SK-N-SH treated with all-trans-retinoic acid at 6 μM for 48 hours (cell line): ENCODE results near the gene SPATA45.

Experiments
- ATAC-seq: fragments of 200-7000 bp; cut with Tn5 transposase; 3 replicates; pipeline ENCODE4 v1.9.1; 2020; ENCODE audit warnings: mild to moderate bottlenecking, moderate library complexity
- ARNTL ChIP-seq: fragments of 450-650 bp; formaldehyde crosslinking; IDR thresholded peaks from 2 replicates; pipeline ENCODE4 v1.5.0; 2020; ENCODE audit warnings: low read depth, mild to moderate bottlenecking, moderate library complexity, borderline replicate concordance
- BACH2 ChIP-seq: fragments of 250-450 bp; sonication (Bioruptor Pico); IDR thresholded peaks from 2 replicates; pipeline ENCODE4 v1.9.0; 2021; ENCODE audit warnings: mild to moderate bottlenecking, borderline replicate concordance
- CSDC2 ChIP-seq: fragments of 250-450 bp; sonication (Bioruptor Pico); IDR thresholded peaks from 2 replicates; pipeline ENCODE4 v1.5.0; 2020; ENCODE audit warnings: mild to moderate bottlenecking, moderate library complexity
- ESRRG ChIP-seq: fragments of 250-450 bp; sonication (Bioruptor Pico); IDR thresholded peaks from 2 replicates; pipeline ENCODE4 v1.6.1; 2021; ENCODE audit warnings: mild to moderate bottlenecking
- OSR1 ChIP-seq: fragments of 250-450 bp; sonication (Bioruptor Pico); IDR thresholded peaks from 2 replicates; pipeline ENCODE4 v1.8.0; 2022; ENCODE audit warnings: moderate library complexity, mild to moderate bottlenecking, inconsistent platforms
- PPARA ChIP-seq: fragments of 250-450 bp; sonication (Bioruptor Pico); IDR thresholded peaks from 2 replicates; pipeline ENCODE4 v1.5.0; 2020; ENCODE audit warnings: mild to moderate bottlenecking, borderline replicate concordance
- RARB ChIP-seq: fragments of 250-450 bp; sonication (Bioruptor Pico); IDR thresholded peaks from 2 replicates; pipeline ENCODE4 v1.8.0; 2021; ENCODE audit warnings: mild to moderate bottlenecking, moderate library complexity
- SNAI2 ChIP-seq: fragments of 250-450 bp; sonication (Bioruptor Pico); IDR thresholded peaks from 2 replicates; pipeline ENCODE4 v1.5.0; 2020; ENCODE audit warnings: mild to moderate bottlenecking, moderate library complexity
- TCF4 ChIP-seq: fragments of 250-450 bp; sonication (Bioruptor Pico); IDR thresholded peaks from 2 replicates; pipeline ENCODE4 v1.8.0; 2021; ENCODE audit warnings: mild to moderate bottlenecking, moderate library complexity, borderline replicate concordance
- TOX ChIP-seq: fragments of 250-450 bp; sonication (Bioruptor Pico); IDR thresholded peaks from 2 replicates; pipeline ENCODE4 v1.8.0; 2021; ENCODE audit warnings: mild to moderate bottlenecking, moderate library complexity, borderline replicate concordance
- ZC3H10 ChIP-seq: fragments of 250-450 bp; sonication (Bioruptor Pico); IDR thresholded peaks from 2 replicates; pipeline ENCODE4 v1.5.1; 2021; ENCODE audit warnings: mild to moderate bottlenecking, moderate library complexity
- ZFP3 ChIP-seq: fragments of 250-450 bp; sonication (Bioruptor Pico); IDR thresholded peaks from 2 replicates; pipeline ENCODE4 v1.5.0; 2020; ENCODE audit warnings: mild to moderate bottlenecking, moderate library complexity
- ZFP30 ChIP-seq: fragments of 450-650 bp; formaldehyde crosslinking; IDR thresholded peaks from 2 replicates; pipeline ENCODE4 v1.5.0; 2022; ENCODE audit warnings: mild to moderate bottlenecking, moderate library complexity
- ZNF565 ChIP-seq: fragments of 450-650 bp; formaldehyde crosslinking; conservative IDR thresholded peaks from 2 replicates; pipeline ENCODE4 v1.5.0; 2020; ENCODE audit warnings: low read depth, mild to moderate bottlenecking, moderate library complexity
- ZNF70 ChIP-seq: fragments of 450-650 bp; formaldehyde crosslinking; IDR thresholded peaks from 2 replicates; pipeline ENCODE4 v1.5.0; 2020; ENCODE audit warnings: mild to moderate bottlenecking, moderate library complexity
- TF ChIP-seq, protein P1 (sequence below): fragments of 250-450 bp; sonication (Bioruptor Pico); IDR thresholded peaks from 2 replicates; pipeline ENCODE4 v1.5.1; 2020; ENCODE audit warnings: low read depth, mild to moderate bottlenecking, moderate library complexity
- TF ChIP-seq, protein P2 (sequence below): fragments of 250-450 bp; sonication (Bioruptor Pico); IDR thresholded peaks from 2 replicates; pipeline ENCODE4 v1.5.0; 2020; ENCODE audit warnings: mild to moderate bottlenecking, moderate library complexity
- TF ChIP-seq, protein P3 (sequence below): fragments of 250-450 bp; sonication (Bioruptor Pico); IDR thresholded peaks from 2 replicates; pipeline ENCODE4 v1.5.1; 2021; ENCODE audit warnings: mild to moderate bottlenecking, moderate library complexity
- TF ChIP-seq, protein P4 (sequence below): fragments of 250-450 bp; sonication (Bioruptor Pico); IDR thresholded peaks from 2 replicates; pipeline ENCODE4 v1.8.0; 2021; ENCODE audit warnings: low read depth, mild to moderate bottlenecking, moderate library complexity, borderline replicate concordance
- TF ChIP-seq, protein P5 (sequence below): fragments of 250-450 bp; sonication (Bioruptor Pico); IDR thresholded peaks from 2 replicates; pipeline ENCODE4 v1.8.0; 2020; ENCODE audit warnings: mild to moderate bottlenecking, moderate library complexity, borderline replicate concordance

SPATA45 gene

DNA sequence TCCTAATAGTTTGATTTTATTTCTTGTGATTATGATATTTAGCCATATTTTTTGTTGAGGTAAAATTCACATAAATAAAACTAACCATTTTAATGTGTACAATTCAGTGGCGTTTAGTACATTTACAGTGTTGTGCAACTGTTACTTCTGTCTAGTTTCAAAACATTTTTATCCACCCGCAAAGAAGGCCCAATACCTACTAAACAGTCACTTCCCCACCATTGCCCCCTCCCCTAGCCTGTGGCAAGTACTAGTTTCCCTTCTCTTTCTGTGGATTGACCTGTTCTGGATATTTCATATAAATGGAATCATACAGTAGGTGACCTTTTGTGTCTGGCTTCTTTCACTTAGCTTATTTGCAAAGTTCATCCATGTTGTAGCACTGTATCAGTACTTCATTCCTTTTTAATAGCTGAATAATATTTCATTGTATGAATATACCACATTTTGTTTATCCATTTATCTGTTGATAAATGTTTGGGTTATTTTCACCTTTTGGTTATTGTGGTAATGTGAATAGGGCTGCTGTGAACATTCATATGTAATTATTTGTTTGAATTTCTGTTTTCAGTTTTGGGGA lies 14.8 kb upstream of the SPATA45 start:
- TF ChIP-seq ZNF70 (CRISPR knock-in tag), result no peak
- TF ChIP-seq, protein P1, sequence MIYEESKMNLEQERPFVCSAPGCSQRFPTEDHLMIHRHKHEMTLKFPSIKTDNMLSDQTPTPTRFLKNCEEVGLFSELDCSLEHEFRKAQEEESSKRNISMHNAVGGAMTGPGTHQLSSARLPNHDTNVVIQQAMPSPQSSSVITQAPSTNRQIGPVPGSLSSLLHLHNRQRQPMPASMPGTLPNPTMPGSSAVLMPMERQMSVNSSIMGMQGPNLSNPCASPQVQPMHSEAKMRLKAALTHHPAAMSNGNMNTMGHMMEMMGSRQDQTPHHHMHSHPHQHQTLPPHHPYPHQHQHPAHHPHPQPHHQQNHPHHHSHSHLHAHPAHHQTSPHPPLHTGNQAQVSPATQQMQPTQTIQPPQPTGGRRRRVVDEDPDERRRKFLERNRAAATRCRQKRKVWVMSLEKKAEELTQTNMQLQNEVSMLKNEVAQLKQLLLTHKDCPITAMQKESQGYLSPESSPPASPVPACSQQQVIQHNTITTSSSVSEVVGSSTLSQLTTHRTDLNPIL (CRISPR knock-in tag), result no peak
- TF ChIP-seq, protein P2, sequence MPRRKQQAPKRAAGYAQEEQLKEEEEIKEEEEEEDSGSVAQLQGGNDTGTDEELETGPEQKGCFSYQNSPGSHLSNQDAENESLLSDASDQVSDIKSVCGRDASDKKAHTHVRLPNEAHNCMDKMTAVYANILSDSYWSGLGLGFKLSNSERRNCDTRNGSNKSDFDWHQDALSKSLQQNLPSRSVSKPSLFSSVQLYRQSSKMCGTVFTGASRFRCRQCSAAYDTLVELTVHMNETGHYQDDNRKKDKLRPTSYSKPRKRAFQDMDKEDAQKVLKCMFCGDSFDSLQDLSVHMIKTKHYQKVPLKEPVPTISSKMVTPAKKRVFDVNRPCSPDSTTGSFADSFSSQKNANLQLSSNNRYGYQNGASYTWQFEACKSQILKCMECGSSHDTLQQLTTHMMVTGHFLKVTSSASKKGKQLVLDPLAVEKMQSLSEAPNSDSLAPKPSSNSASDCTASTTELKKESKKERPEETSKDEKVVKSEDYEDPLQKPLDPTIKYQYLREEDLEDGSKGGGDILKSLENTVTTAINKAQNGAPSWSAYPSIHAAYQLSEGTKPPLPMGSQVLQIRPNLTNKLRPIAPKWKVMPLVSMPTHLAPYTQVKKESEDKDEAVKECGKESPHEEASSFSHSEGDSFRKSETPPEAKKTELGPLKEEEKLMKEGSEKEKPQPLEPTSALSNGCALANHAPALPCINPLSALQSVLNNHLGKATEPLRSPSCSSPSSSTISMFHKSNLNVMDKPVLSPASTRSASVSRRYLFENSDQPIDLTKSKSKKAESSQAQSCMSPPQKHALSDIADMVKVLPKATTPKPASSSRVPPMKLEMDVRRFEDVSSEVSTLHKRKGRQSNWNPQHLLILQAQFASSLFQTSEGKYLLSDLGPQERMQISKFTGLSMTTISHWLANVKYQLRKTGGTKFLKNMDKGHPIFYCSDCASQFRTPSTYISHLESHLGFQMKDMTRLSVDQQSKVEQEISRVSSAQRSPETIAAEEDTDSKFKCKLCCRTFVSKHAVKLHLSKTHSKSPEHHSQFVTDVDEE (CRISPR knock-in tag), result no peak
- TF ChIP-seq, protein P3, sequence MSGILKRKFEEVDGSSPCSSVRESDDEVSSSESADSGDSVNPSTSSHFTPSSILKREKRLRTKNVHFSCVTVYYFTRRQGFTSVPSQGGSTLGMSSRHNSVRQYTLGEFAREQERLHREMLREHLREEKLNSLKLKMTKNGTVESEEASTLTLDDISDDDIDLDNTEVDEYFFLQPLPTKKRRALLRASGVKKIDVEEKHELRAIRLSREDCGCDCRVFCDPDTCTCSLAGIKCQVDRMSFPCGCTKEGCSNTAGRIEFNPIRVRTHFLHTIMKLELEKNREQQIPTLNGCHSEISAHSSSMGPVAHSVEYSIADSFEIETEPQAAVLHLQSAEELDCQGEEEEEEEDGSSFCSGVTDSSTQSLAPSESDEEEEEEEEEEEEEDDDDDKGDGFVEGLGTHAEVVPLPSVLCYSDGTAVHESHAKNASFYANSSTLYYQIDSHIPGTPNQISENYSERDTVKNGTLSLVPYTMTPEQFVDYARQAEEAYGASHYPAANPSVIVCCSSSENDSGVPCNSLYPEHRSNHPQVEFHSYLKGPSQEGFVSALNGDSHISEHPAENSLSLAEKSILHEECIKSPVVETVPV, result no peak
- TF ChIP-seq PPARA (CRISPR knock-in tag), result no peak
- no peak for TF ChIP-seq ARNTL (CRISPR knock-in tag)
- TF ChIP-seq RARB (CRISPR knock-in tag), result no peak
- no peak for TF ChIP-seq TOX (CRISPR knock-in tag)
- TF ChIP-seq ESRRG (CRISPR knock-in tag), result no peak
- no peak for TF ChIP-seq SNAI2 (CRISPR knock-in tag)
- no peak for TF ChIP-seq ZNF565 (CRISPR knock-in tag)
- TF ChIP-seq ZFP30 (CRISPR knock-in tag), result no peak
- TF ChIP-seq, protein P4, sequence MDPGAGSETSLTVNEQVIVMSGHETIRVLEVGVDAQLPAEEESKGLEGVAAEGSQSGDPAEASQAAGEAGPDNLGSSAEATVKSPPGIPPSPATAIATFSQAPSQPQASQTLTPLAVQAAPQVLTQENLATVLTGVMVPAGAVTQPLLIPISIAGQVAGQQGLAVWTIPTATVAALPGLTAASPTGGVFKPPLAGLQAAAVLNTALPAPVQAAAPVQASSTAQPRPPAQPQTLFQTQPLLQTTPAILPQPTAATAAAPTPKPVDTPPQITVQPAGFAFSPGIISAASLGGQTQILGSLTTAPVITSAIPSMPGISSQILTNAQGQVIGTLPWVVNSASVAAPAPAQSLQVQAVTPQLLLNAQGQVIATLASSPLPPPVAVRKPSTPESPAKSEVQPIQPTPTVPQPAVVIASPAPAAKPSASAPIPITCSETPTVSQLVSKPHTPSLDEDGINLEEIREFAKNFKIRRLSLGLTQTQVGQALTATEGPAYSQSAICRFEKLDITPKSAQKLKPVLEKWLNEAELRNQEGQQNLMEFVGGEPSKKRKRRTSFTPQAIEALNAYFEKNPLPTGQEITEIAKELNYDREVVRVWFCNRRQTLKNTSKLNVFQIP (CRISPR knock-in tag), result no peak
- no peak for TF ChIP-seq BACH2 (CRISPR knock-in tag)
- no peak for TF ChIP-seq TCF4 (CRISPR knock-in tag)
- TF ChIP-seq ZC3H10 (CRISPR knock-in tag), result no peak
- TF ChIP-seq CSDC2 (CRISPR knock-in tag), result no peak
- no peak for ATAC-seq

DNA sequence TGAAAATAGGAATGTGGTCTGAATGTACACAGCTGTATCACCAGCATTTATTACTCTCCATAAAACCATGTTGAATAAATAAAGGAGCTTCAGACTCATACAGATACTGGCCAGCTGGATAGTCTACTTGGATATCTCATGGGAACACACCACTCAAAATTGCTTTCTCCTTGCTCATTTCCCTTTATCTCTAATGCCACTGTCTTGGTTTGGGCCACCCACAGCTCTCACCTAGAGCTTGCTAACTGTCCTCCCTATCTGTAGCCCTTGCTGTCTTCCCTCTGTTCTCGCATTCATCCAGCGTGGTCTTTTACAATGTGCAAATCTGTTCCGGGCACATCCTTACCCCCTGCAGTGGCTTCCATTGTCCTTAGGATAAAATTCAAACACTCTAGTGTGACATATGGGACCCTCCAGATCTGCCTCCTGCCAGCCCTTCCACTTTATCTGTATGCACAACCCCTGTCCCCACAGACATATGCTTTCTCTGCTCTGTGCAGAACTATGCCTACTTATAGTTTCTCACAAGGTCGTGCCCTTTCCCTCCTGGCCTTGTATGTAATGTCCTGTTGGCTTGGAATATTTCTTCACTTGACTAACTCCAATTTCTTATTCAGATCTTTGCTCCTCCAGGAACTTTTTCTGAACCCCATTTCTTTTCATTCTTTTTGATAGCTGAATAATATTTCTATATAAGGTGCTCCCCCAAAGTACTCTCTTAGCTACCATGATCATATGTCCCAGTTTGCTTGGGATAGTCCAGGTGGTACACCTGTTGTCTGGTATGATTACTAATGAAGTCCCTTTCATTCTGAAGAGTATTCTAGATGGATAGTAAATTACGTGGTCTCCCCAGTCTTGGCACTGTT lies 13.5 kb upstream of the SPATA45 start:
- no peak for ATAC-seq
- TF ChIP-seq ESRRG (CRISPR knock-in tag), result no peak
- TF ChIP-seq, protein P5, sequence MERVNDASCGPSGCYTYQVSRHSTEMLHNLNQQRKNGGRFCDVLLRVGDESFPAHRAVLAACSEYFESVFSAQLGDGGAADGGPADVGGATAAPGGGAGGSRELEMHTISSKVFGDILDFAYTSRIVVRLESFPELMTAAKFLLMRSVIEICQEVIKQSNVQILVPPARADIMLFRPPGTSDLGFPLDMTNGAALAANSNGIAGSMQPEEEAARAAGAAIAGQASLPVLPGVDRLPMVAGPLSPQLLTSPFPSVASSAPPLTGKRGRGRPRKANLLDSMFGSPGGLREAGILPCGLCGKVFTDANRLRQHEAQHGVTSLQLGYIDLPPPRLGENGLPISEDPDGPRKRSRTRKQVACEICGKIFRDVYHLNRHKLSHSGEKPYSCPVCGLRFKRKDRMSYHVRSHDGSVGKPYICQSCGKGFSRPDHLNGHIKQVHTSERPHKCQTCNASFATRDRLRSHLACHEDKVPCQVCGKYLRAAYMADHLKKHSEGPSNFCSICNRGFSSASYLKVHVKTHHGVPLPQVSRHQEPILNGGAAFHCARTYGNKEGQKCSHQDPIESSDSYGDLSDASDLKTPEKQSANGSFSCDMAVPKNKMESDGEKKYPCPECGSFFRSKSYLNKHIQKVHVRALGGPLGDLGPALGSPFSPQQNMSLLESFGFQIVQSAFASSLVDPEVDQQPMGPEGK, result no peak

DNA sequence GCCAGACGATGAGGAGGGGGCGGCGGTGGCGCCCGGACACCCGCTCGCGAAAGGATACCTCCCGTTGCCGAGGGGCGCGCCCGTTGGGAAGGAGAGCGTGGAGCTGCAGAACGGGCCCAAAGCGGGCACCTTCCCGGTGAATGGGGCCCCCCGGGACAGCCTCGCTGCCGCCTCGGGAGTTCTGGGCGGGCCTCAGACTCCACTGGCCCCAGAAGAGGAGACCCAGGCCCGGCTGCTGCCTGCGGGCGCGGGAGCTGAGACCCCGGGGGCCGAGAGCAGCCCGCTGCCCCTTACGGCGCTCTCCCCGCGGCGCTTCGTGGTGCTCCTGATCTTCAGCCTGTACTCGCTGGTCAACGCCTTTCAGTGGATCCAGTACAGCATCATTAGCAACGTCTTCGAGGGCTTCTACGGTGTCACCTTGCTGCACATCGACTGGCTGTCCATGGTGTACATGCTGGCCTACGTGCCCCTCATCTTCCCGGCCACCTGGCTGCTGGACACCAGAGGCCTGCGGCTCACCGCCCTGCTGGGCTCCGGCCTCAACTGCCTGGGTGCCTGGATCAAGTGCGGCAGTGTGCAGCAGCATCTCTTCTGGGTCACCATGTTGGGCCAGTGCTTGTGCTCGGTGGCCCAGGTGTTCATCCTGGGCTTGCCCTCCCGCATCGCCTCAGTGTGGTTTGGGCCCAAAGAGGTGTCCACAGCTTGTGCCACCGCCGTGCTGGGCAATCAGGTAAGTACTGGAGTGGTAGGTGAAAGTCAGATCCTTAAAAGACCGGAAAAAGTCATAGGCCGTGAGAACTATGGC lies 11.2 kb upstream of the SPATA45 start:
- ATAC-seq, result peak; percentile 67
- TF ChIP-seq, protein P4 (CRISPR knock-in tag), result no peak; the same call in 1 of the 2 replicates
- TF ChIP-seq, protein P3, result no peak
- TF ChIP-seq TOX (CRISPR knock-in tag) (no peak), RARB (CRISPR knock-in tag) (no peak), OSR1 (CRISPR knock-in tag) (no peak), ZFP30 (CRISPR knock-in tag) (no peak), PPARA (CRISPR knock-in tag) (no peak), ZFP3 (CRISPR knock-in tag) (no peak)
- TF ChIP-seq, protein P1 (CRISPR knock-in tag), result no peak
